K562 (cell line): Measurements from ENCODE around the gene TCOF1.

Experiments used
- ATF3 ChIP-seq, 2 experiments: fragments of 450-650 bp in 1 of 2; sonication (generic) in 1 of 2; formaldehyde crosslinking in 1 of 2; IDR thresholded peaks in 1 of 2; conservative IDR thresholded peaks in 1 of 2; 2 replicates each; pipeline versions ENCODE4 v1.6.1 to v1.8.1; 2016 to 2023; ENCODE audit warnings: mild to moderate bottlenecking in 2 of 2, moderate library complexity in 2 of 2, inconsistent platforms in 1 of 2, missing genetic modification reagents in 1 of 2
- CHD7 ChIP-seq: fragments of 200-600 bp; sonication (generic); IDR thresholded peaks from one replicate; pipeline ENCODE4 v1.6.1; 2012; ENCODE audit warnings: mild to moderate bottlenecking, low read depth, low read length, inconsistent platforms
- CTCF ChIP-seq, 3 experiments: IDR thresholded peaks in 2 of 3; conservative IDR thresholded peaks in 1 of 3; 2 replicates each; pipeline ENCODE4 v1.5.1; 2011 to 2012; ENCODE audit warnings: low read length in 3 of 3, mild to moderate bottlenecking in 3 of 3, control low read depth in 2 of 3, improper control_type of control experiment in 1 of 3, inconsistent platforms in 1 of 3, low read depth in 1 of 3, mixed read lengths in 1 of 3, moderate library complexity in 1 of 3; ENCODE audit not compliant: insufficient read depth in 2 of 3
- GTF2F1 ChIP-seq: IDR thresholded peaks from 2 replicates; pipeline ENCODE4 v1.6.1; 2011; ENCODE audit warnings: low read depth, low read length, improper control_type of control experiment
- HCFC1 ChIP-seq: IDR thresholded peaks from 2 replicates; pipeline ENCODE4 v1.6.1; 2012; ENCODE audit warnings: low read depth, low read length, improper control_type of control experiment
- HMGN3 ChIP-seq: IDR thresholded peaks from 2 replicates; pipeline ENCODE4 v1.6.1; 2011; ENCODE audit warnings: borderline replicate concordance, low read depth, mild to moderate bottlenecking, mixed read lengths, low read length; ENCODE audit not compliant: insufficient read length; ENCODE audit errors: extremely low read depth
- KLF13 ChIP-seq: fragments of 450-650 bp; IDR thresholded peaks from 2 replicates; pipeline ENCODE4 v1.6.1; 2016; ENCODE audit warnings: missing genetic modification characterization, low read depth, mild to moderate bottlenecking, missing compliant biosample characterization, moderate library complexity, borderline replicate concordance
- NFATC3 ChIP-seq: fragments of 450-650 bp; IDR thresholded peaks from 2 replicates; pipeline ENCODE4 v1.6.1; 2017; ENCODE audit warnings: mild to moderate bottlenecking
- SIRT6 ChIP-seq: IDR thresholded peaks from one replicate; pipeline ENCODE4 v1.6.1; 2012; ENCODE audit warnings: low read depth, mild to moderate bottlenecking, control low read depth, inconsistent platforms, low read length, moderate library complexity
- ZBTB34 ChIP-seq: fragments of 250-450 bp; sonication (Bioruptor Pico); IDR thresholded peaks from 2 replicates; pipeline ENCODE4 v1.8.0; 2021; ENCODE audit warnings: mild to moderate bottlenecking, moderate library complexity
- ZBTB7A ChIP-seq: IDR thresholded peaks from 2 replicates; pipeline ENCODE4 v1.6.1; 2011; ENCODE audit warnings: low read depth, mild to moderate bottlenecking, low read length, moderate library complexity, borderline replicate concordance; ENCODE audit not compliant: control insufficient read depth

- TF ChIP-seq HCFC1 (no peak), CTCF (IDR thresholded peaks at IDR 0.05 in 2 of 3, conservative IDR thresholded peaks at IDR 0.05 in 1 of 3; ENCODE audit: insufficient read depth in 2 of 3, low read depth in 1 of 3, low read length in 3 of 3) (no peak), KLF13 (tag) (no peak), ZBTB7A (no peak), ATF3 (IDR thresholded peaks at IDR 0.05) (no peak), ATF3 (CRISPR knock-in tag; conservative IDR thresholded peaks at IDR 0.05) (no peak), ZBTB34 (CRISPR knock-in tag) (no peak), CHD7 (no peak), NFATC3 (no peak), GTF2F1 (no peak), HMGN3 (no peak), SIRT6 (no peak)
These were observed 14.9 kb upstream of the TCOF1 start for GRCh38 chr5:150342583-150342982.
